Activated CD4-positive, alpha-beta memory T cell treated with anti-CD3 and anti-CD28 coated beads, Interleukin-2, amount 10 ng/mL, durations not matched to agents 7 days and 5 days (primary cell): ENCODE data around the gene TMEM203. TPM values are rescaled to one million over a fixed set of nuclear protein-coding genes. Genes with fewer than 3 reads are reported as not detected.

Source experiments
- CTCF ChIA-PET: fragments of 350-600 bp; sonication (Branson Sonifier 250); formaldehyde crosslinking; loops from one replicate; lab custom pipeline; 2021; ENCODE audit warnings: antibody characterized with exemption, inconsistent platforms; lab: Charles Lee
- POLR2A ChIA-PET: fragments of 350-600 bp; sonication (Branson Sonifier 250); formaldehyde crosslinking; loops from one replicate; lab custom pipeline; 2021; ENCODE audit warnings: antibody characterized with exemption; lab: Charles Lee
- DNase-seq: peaks from one replicate; pipeline ENCODE4 v3.0.0-alpha.2; 2020
- H3K27ac Mint-ChIP-seq: one replicate; pipeline ENCODE4 v1.8.0; 2021; ENCODE audit warnings: mild to moderate bottlenecking, mixed read lengths
- H3K27me3 Mint-ChIP-seq: one replicate; pipeline ENCODE4 v1.8.0; 2021; ENCODE audit warnings: mixed read lengths
- H3K36me3 Mint-ChIP-seq: one replicate; pipeline ENCODE4 v1.8.0; 2021; ENCODE audit warnings: low read depth, mixed read lengths
- H3K4me1 Mint-ChIP-seq: one replicate; pipeline ENCODE4 v1.8.0; 2021; ENCODE audit warnings: mixed read lengths
- H3K4me3 Mint-ChIP-seq: one replicate; pipeline ENCODE4 v1.8.0; 2021; ENCODE audit warnings: mild to moderate bottlenecking, mixed read lengths
- H3K9me3 Mint-ChIP-seq: one replicate; pipeline ENCODE4 v1.8.0; 2021; ENCODE audit warnings: mixed read lengths
- total RNA-seq, 2 experiments: library from RNA; stranded (reverse); gene quantifications; one replicate each; pipeline ENCODE4 v1.2.3, GENCODE V29; 2021

Gene TMEM203
- total RNA-seq, 2 experiments from 2014 or later = 28.9 to 29.2 TPM

- no peak overlapping the region for H3K27ac Mint-ChIP-seq
- H3K27me3 Mint-ChIP-seq = no peaks in the 10 kb centered on the region
- peaks cover 56% of the 10 kb centered on the region for H3K4me1 Mint-ChIP-seq
- DNase-seq = no peak
- H3K36me3 Mint-ChIP-seq = peaks cover 18% of the 10 kb centered on the region
- H3K4me3 Mint-ChIP-seq = no peak overlapping the region
- CTCF ChIA-PET = interaction anchor here (1.2 to 2.6 kb wide), 2 partner anchors 14 to 20 kb away, joined by 6 to 8 read pairs; partner anchors contain the start of genes RNF208 and SSNA1
- POLR2A ChIA-PET = interaction anchor here (1.0 to 3.0 kb wide), 3 partner anchors 8 to 38 kb away, joined by 3 to 25 read pairs (median 5); partner anchors contain the start of genes ANAPC2, SSNA1 and TUBB4B
- no peaks in the 10 kb centered on the region for H3K9me3 Mint-ChIP-seq
Measured at GRCh38 chr9:137202966-137203365, 2.5 kb downstream of the TMEM203 start.

DNA sequence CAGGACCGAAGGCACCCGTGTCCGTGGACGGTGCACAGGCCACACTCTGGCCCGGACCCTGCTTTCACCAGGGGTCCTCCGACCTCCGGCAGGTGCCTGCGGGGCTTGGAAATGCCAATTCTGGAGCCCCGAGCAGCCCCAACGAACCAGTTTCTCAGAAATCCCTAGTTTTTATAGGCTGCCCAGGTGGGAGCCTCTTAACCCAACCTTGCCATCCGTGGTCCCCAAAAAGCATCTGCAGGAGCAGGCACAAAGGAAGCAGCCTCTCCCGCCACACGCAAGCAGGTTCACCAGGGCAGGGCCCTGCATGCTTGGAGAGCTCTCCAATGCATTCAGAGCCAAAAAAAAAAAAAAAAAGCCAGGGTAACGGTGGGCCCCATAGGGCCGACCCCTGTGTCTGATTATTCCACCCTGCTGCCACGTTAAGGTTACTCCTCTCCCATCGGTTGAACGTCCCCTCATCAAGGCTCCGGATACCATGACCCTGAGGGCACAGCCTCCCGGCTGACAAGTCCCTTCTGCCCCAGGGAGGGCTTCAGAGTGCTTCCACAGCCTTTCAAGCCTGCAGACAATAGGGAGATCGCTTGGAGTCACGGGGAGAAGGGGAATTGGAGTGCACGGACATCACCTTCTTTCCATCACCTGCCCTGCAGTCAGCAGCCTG, 4.1 kb downstream of the TMEM203 start:
- ChIA-PET POLR2A (interaction anchor here (0.7 to 3.0 kb wide), 17 partner anchors 8 to 474 kb away, joined by 3 to 29 read pairs (median 5); partner anchors contain the start of genes ANAPC2, CYSRT1, MAN1B1 and RABL6), CTCF (interaction anchor here (0.8 to 1.4 kb wide), 7 partner anchors 13 to 106 kb away, joined by 4 to 12 read pairs (median 4); partner anchors contain the start of genes ANAPC2, RNF208, RNF224 and SSNA1)
- peak overlapping the region; percentile 70 for H3K27ac Mint-ChIP-seq
- no peak for DNase-seq
- H3K36me3 Mint-ChIP-seq = peaks cover 3% of the 10 kb centered on the region
- H3K9me3 Mint-ChIP-seq = no peaks in the 10 kb centered on the region
- peaks cover 43% of the 10 kb centered on the region for H3K4me1 Mint-ChIP-seq
- H3K27me3 Mint-ChIP-seq = no peaks in the 10 kb centered on the region
- peak overlapping the region; percentile 78 for H3K4me3 Mint-ChIP-seq

GRCh38 chr9:137200311-137201204, 4.9 kb downstream of the TMEM203 start, which contains the start of gene TPRN:
TPRN (minus strand) TSS chr9:137200741; CDS start chr9:137200711, 30 bp downstream.
- Mint-ChIP-seq H3K4me1 (peaks cover 35% of the 10 kb centered on the region), H3K4me3 (peak within 1 kb of the TSS; percentile 78), H3K27me3 (no peaks in the 10 kb centered on the region), H3K36me3 (no peaks in the 10 kb centered on the region), H3K27ac (peak within 1 kb of the TSS; percentile 70), H3K9me3 (no peaks in the 10 kb centered on the region)
- peak; percentile 99 for DNase-seq
- POLR2A ChIA-PET = interaction anchor here (0.7 to 3.0 kb wide), 17 partner anchors 8 to 474 kb away, joined by 3 to 29 read pairs (median 5); partner anchors contain the start of genes ANAPC2, CYSRT1, MAN1B1 and RABL6
- CTCF ChIA-PET = interaction anchor here (0.6 to 1.4 kb wide), 9 partner anchors 12 to 114 kb away, joined by 3 to 12 read pairs (median 4); partner anchors contain the start of genes ANAPC2, MAN1B1, RNF208 and RNF224

- H3K4me1 Mint-ChIP-seq = peaks cover 33% of the 10 kb centered on the region
- peak overlapping the region; percentile 74 for H3K4me3 Mint-ChIP-seq
- no peak for DNase-seq
- no peaks in the 10 kb centered on the region for H3K9me3 Mint-ChIP-seq
- H3K27me3 Mint-ChIP-seq = no peaks in the 10 kb centered on the region
- H3K36me3 Mint-ChIP-seq = no peaks in the 10 kb centered on the region
- ChIA-PET CTCF (interaction anchor here (0.6 kb wide), 1 partner anchor 77 kb away, joined by 5 read pairs; no protein-coding TSS in a partner anchor), POLR2A (interaction anchor here (0.9 to 3.4 kb wide), 4 partner anchors 11 to 70 kb away, joined by 3 to 26 read pairs (median 7); partner anchors contain the start of genes ANAPC2, RNF208, SSNA1 and TUBB4B)
- peak overlapping the region; percentile 40 for H3K27ac Mint-ChIP-seq
Measured at GRCh38 chr9:137199411-137200121, 5.9 kb downstream of the TMEM203 start.

DNA sequence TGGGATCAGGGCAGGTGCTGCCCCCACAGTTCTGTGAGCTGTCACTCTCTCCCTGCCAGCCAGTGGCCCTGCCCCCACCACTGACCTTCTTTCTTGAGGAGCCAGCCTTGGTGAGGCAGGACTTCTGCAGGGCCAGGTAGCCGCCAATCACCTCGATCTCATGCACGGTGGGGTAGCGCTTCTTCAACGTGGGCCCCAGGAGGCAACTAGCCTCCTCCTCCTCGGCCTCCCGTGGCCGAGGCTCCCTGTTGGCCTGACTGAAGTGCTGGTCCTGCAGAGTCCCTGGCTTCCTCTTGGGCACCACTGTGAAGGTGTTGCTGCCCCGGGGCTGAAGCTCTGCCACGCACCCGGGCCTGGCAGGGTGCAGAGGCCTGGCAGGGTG, 6.6 kb downstream of the TMEM203 start:
- Mint-ChIP-seq H3K4me1 (peaks cover 26% of the 10 kb centered on the region), H3K9me3 (no peaks in the 10 kb centered on the region), H3K4me3 (peak overlapping the region; percentile 74), H3K36me3 (no peaks in the 10 kb centered on the region), H3K27ac (no peak overlapping the region), H3K27me3 (no peaks in the 10 kb centered on the region)
- ChIA-PET POLR2A (interaction anchor here (0.9 to 3.4 kb wide), 4 partner anchors 10 to 69 kb away, joined by 3 to 26 read pairs (median 7); partner anchors contain the start of genes ANAPC2, RNF208, SSNA1 and TUBB4B), CTCF (interaction anchor here (0.6 kb wide), 1 partner anchor 76 kb away, joined by 5 read pairs; no protein-coding TSS in a partner anchor)
- no peak for DNase-seq

DNA sequence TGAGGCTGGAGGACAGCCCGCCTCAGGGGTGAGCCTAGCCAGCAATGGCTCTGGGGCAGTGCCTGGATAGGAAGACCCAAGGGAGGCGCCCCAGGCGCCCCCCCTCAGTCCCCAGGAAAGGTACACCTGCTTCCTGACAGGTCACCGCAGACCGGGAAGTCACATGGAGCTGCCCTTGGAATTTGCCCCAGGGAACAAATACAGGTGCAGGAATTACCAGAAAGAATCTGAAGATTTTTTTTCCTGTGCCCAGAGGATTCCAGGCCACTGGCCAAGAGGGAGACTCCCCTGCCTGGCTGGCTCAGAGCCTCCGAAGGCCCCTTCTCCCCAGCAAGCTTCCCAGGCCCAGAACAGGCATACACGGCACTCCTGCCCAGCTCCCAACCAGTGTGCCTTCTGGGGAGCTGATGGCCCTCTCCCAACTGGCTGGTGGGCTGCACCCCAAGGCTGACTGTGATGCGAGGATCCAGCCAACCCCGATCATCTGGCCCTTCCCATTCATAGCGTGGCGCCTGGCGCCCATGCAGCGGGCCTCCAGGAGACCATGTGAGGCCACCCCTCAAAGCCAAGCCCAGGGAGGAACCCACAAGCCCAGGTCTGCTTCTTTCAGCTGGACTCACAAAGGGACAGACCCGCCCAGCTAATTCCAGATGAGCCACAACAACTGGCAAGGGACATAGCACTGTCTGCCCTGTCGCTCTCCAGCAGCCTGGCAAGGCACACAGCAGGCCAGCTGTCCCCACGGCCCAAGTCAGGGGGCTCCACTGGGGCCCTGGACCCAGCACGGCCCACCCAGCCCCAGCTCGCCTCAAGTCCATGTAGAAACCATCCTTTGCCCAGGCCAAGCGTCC, 7.2 kb downstream of the TMEM203 start:
- CTCF ChIA-PET = no interaction called here
- POLR2A ChIA-PET = interaction anchor here (0.9 to 3.4 kb wide), 4 partner anchors 10 to 69 kb away, joined by 3 to 26 read pairs (median 7); partner anchors contain the start of genes ANAPC2, RNF208, SSNA1 and TUBB4B
- H3K4me3 Mint-ChIP-seq = peak overlapping the region; percentile 30
- no peaks in the 10 kb centered on the region for H3K9me3 Mint-ChIP-seq
- no peak for DNase-seq
- no peaks in the 10 kb centered on the region for H3K27me3 Mint-ChIP-seq
- H3K36me3 Mint-ChIP-seq = no peaks in the 10 kb centered on the region
- H3K4me1 Mint-ChIP-seq = peaks cover 21% of the 10 kb centered on the region
- no peak overlapping the region for H3K27ac Mint-ChIP-seq

DNA sequence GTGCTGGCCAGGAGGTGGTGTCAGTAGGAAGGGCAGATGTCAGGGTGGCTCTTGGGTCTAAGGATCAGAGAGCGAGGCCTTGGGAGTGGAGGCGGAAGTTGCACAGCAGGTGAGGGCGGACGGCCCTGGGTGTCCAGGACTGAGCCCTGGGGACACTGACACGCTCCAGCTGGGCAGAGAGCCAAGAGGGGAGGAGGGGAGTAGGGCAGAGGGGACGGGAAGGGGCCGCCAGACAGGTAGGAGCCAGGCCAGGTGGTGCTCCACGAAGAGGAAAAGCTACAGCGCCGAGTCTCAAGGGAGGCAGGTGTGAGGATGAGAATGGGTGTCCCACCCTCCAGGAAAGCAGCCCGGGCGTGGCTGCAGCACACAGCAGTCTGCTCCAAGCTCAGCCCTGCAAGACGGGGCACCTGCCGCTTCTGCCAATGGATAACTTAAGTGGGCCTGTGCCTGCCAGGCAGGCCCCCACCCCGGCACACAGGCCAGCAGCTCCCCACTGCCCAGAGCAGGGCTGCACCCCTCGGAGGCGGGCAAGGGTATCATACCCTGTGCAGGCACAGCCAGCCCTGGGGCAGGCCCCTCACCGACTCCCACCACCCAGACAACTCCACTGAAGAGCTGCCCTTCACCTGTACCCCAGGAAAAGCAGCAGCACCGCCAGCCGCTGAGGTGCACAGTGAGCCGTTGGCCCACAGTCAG, 9.8 kb downstream of the TMEM203 start:
- Mint-ChIP-seq H3K36me3 (peaks cover 2% of the 10 kb centered on the region), H3K4me1 (peaks cover 6% of the 10 kb centered on the region), H3K9me3 (no peaks in the 10 kb centered on the region), H3K27me3 (no peaks in the 10 kb centered on the region), H3K4me3 (no peak overlapping the region), H3K27ac (no peak overlapping the region)
- CTCF ChIA-PET = no interaction called here
- DNase-seq = no peak
- POLR2A ChIA-PET = interaction anchor here (1.1 to 3.7 kb wide), 2 partner anchors 8 to 10 kb away, joined by 3 to 16 read pairs; partner anchors contain the start of genes NDOR1 and TMEM203

- Mint-ChIP-seq H3K27me3 (no peaks in the 10 kb centered on the region), H3K9me3 (no peaks in the 10 kb centered on the region), H3K27ac (no peak overlapping the region), H3K36me3 (peaks cover 5% of the 10 kb centered on the region), H3K4me3 (no peak overlapping the region), H3K4me1 (peaks cover 11% of the 10 kb centered on the region)
- no peak for DNase-seq
- ChIA-PET CTCF (interaction anchor here (1.0 kb wide), 1 partner anchor 42 kb away, joined by 3 read pairs; no protein-coding TSS in a partner anchor), POLR2A (interaction anchor here (1.1 to 3.7 kb wide), 2 partner anchors 9 to 11 kb away, joined by 3 to 16 read pairs; partner anchors contain the start of genes NDOR1 and TMEM203)
Measured at GRCh38 chr9:137194909-137195308, 10.5 kb downstream of the TMEM203 start.

GRCh38 chr9:137194388-137194787, 11.1 kb downstream of the TMEM203 start:
- Mint-ChIP-seq H3K27ac (no peak overlapping the region), H3K9me3 (no peaks in the 10 kb centered on the region), H3K36me3 (peaks cover 7% of the 10 kb centered on the region), H3K27me3 (no peaks in the 10 kb centered on the region), H3K4me3 (no peak overlapping the region), H3K4me1 (peaks cover 14% of the 10 kb centered on the region)
- CTCF ChIA-PET = interaction anchor here (1.0 kb wide), 1 partner anchor 42 kb away, joined by 3 read pairs; no protein-coding TSS in a partner anchor
- POLR2A ChIA-PET = interaction anchor here (1.1 to 3.7 kb wide), 3 partner anchors 9 to 11 kb away, joined by 3 to 16 read pairs (median 3); partner anchors contain the start of genes NDOR1 and TMEM203
- DNase-seq = no peak

DNA sequence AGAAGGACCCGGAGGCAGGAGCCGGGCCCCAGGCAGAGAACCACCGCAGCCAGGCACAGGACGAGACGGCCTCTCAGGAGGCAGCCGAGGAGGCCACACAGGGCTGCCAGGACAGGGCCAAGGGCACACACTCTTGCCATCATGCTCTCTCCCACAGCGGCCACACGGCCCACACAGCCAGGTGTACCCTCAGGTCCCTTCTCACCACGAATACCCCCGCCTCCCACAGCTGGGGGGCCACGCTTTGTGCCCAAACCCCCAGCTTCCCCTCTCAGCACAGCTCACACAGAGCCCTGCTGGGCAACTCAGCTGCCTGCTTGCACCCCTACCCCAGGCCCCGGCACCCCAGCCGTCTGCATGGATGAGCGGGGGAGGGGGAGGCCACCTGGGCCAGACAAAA, 11.7 kb downstream of the TMEM203 start:
- H3K4me1 Mint-ChIP-seq = peaks cover 19% of the 10 kb centered on the region
- POLR2A ChIA-PET = interaction anchor here (1.3 to 3.7 kb wide), 2 partner anchors 11 to 12 kb away, joined by 3 to 16 read pairs; partner anchors contain the start of genes NDOR1 and TMEM203

More for the DNA sequence above, 11.7 kb downstream of the TMEM203 start:
- H3K9me3 Mint-ChIP-seq = no peaks in the 10 kb centered on the region
- no peak for DNase-seq
- H3K4me3 Mint-ChIP-seq = no peak overlapping the region
- CTCF ChIA-PET = interaction anchor here (0.9 kb wide), 1 partner anchor 34 kb away, joined by 3 read pairs; the partner anchor contains the start of gene RNF224
- H3K27ac Mint-ChIP-seq = no peak overlapping the region
- H3K36me3 Mint-ChIP-seq = peaks cover 12% of the 10 kb centered on the region
- no peaks in the 10 kb centered on the region for H3K27me3 Mint-ChIP-seq
